22Rv1 (cell line): ENCODE results near the gene CYP4B1.

Source experiments
- H3K27ac ChIP-seq: fragments of 450-650 bp; 2 replicates; pipeline ENCODE4 v1.5.1; 2017
- CTCF ChIP-seq: fragments of 450-650 bp; IDR thresholded peaks from 2 replicates; pipeline ENCODE4 v1.5.1; 2017; ENCODE audit warnings: mild to moderate bottlenecking
- ZFX ChIP-seq: fragments of 450-650 bp; IDR thresholded peaks from 2 replicates; pipeline ENCODE4 v1.6.1; 2017; ENCODE audit warnings: antibody characterized with exemption, borderline replicate concordance

The CYP4B1 gene

GRCh38 chr1:46793126-46793525, 5.7 kb upstream of the CYP4B1 start:
- no peak for TF ChIP-seq CTCF
- no peak for TF ChIP-seq ZFX
- H3K27ac ChIP-seq, result no peak overlapping the region

GRCh38 chr1:46797696-46798470, 963 bp upstream of the CYP4B1 start:
- no peak for TF ChIP-seq CTCF
- TF ChIP-seq ZFX, result no peak
- no peak overlapping the region for H3K27ac ChIP-seq

- TF ChIP-seq ZFX, result no peak
- no peak for TF ChIP-seq CTCF
- H3K27ac ChIP-seq, result no peak overlapping the region
These were observed 1.9 kb downstream of the CYP4B1 start for GRCh38 chr1:46800742-46801141.

GRCh38 chr1:46801323-46802055, 2.6 kb downstream of the CYP4B1 start:
- no peak overlapping the region for H3K27ac ChIP-seq
- TF ChIP-seq ZFX (no peak), CTCF (no peak)

GRCh38 chr1:46802081-46802480, 3.2 kb downstream of the CYP4B1 start:
- no peak overlapping the region for H3K27ac ChIP-seq
- no peak for TF ChIP-seq ZFX
- TF ChIP-seq CTCF, result no peak

GRCh38 chr1:46802901-46803574, 4.2 kb downstream of the CYP4B1 start:
- no peak for TF ChIP-seq CTCF
- TF ChIP-seq ZFX, result no peak

More at GRCh38 chr1:46802901-46803574, 4.2 kb downstream of the CYP4B1 start:
- H3K27ac ChIP-seq, result no peak overlapping the region
